NCI-H146 treated with DMSO at 0.1 percent for 48 hours (cell line): ENCODE results near the gene CITED1.
A peak's percentile ranks its signal among the peaks of the same experiment; 100 is the strongest.

ENCODE experiments used
- DNase-seq: peaks from one replicate; lab custom pipeline; 2025; ENCODE audit not compliant: unreplicated experiment; lab: John Stamatoyannopoulos, UW

The CITED1 gene

GRCh38 chrX:72270316-72270866, 35.3 kb downstream of the CITED1 start:
- DNase-seq = no peak

GRCh38 chrX:72269671-72270251, 36.0 kb downstream of the CITED1 start:
- DNase-seq = no peak

- DNase-seq = no peak
These were observed 36.9 kb downstream of the CITED1 start for GRCh38 chrX:72268597-72269365.

GRCh38 chrX:72265263-72265662, 40.5 kb downstream of the CITED1 start:
- no peak for DNase-seq

GRCh38 chrX:72262077-72262476, 43.6 kb downstream of the CITED1 start:
- DNase-seq = peak; percentile 66

- no peak for DNase-seq
These were observed 45.3 kb downstream of the CITED1 start for GRCh38 chrX:72260448-72260847.

- DNase-seq = no peak
These were observed 47.5 kb downstream of the CITED1 start for GRCh38 chrX:72258174-72258573.

GRCh38 chrX:72255864-72256263, 49.9 kb downstream of the CITED1 start:
- DNase-seq = no peak

- DNase-seq = peak; percentile 81
These were observed 50.3 kb downstream of the CITED1 start for GRCh38 chrX:72255445-72255844.

- peak; percentile 51 for DNase-seq
These were observed 50.9 kb downstream of the CITED1 start for GRCh38 chrX:72254816-72255215.

- no peak for DNase-seq
These were observed 52.0 kb downstream of the CITED1 start for GRCh38 chrX:72253686-72254085.
